Type B pancreatic cell (in vitro differentiated cells): ENCODE measurements around the gene METTL3. TPM values are rescaled to one million over a fixed set of nuclear protein-coding genes. Genes with fewer than 3 reads are reported as not detected.
A peak's percentile ranks its signal among the peaks of the same experiment; 100 is the strongest.

Experiments
- DNase-seq: peaks from one replicate; pipeline ENCODE4 v3.0.0; 2021; ENCODE audit warnings: mixed read lengths; ENCODE audit not compliant: unreplicated experiment; ENCODE audit errors: extremely low spot score
- H3K27ac Mint-ChIP-seq: 2 replicates; pipeline ENCODE4 v1.8.0; 2021; ENCODE audit warnings: mild to moderate bottlenecking, mixed read lengths
- H3K27me3 Mint-ChIP-seq: 2 replicates; pipeline ENCODE4 v1.8.0; 2021; ENCODE audit warnings: mixed read lengths
- H3K36me3 Mint-ChIP-seq: 2 replicates; pipeline ENCODE4 v1.8.0; 2021; ENCODE audit warnings: mixed read lengths
- H3K4me1 Mint-ChIP-seq: one replicate; pipeline ENCODE4 v1.8.0; 2021; ENCODE audit warnings: mixed read lengths; ENCODE audit not compliant: unreplicated experiment
- H3K4me3 Mint-ChIP-seq: 2 replicates; pipeline ENCODE4 v1.8.0; 2021; ENCODE audit warnings: mild to moderate bottlenecking, mixed read lengths
- H3K9me3 Mint-ChIP-seq: 2 replicates; pipeline ENCODE4 v1.8.0; 2021; ENCODE audit warnings: mixed read lengths
- total RNA-seq: library from RNA; stranded (reverse); gene quantifications from 2 replicates; pipeline ENCODE4 v1.2.1, GENCODE V29; 2021; ENCODE audit warnings: low replicate concordance
- TF ChIP-seq, protein P1 (sequence below): fragments of 200-600 bp; sonication (generic); conservative IDR thresholded peaks from 2 replicates; pipeline ENCODE4 v1.5.0; 2021; ENCODE audit warnings: antibody characterized with exemption, mild to moderate bottlenecking

The METTL3 gene
- total RNA-seq, 1 donor from 2014 or later: 68.6 TPM

DNA sequence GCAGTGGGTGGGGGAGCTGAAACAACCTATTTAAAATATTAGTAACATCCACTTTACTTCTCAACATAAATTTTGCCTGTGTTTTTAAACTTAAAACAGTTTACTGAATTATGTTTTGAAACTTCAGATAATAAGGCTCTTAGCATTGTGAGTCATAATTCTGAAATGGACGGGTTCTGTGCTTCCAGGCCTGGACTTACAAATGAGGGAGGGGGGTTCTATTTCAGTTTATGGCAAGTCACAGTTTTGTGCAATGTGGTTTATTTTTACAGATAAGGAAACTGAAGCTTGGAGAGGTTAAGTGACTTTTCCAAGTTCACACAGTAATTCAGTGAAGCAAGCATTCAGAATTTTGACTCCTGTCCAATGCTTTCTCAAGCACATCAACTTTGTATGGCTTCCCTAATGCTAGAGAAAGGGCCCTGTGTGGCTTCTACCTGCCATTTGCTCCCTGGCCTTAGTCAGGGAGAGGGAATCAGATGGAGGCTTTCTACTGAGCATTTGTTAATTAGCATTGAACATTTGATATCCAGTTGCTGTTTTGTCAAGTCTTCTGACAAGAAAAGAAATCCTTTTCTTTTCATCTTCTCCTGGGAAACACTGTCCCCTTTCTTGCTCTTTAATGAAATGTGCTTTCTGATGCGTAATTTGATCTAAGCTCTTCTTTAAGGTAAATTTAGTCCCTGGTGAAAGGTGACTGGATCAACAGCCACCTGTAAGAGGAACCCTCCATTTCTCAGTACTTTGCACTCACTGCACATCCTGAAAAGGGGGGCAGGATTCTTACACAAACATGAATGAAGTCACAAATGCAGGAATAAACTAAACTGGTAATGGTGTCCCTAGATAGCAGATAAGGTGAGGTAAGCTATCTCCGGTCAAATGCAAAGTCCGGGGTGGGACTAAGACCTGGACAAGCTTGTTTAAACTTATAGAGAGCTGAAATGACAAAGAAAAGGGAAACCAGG lies 17.5 kb upstream of the METTL3 start:
- H3K4me3 Mint-ChIP-seq: peak overlapping the region; percentile 60
- peaks cover 23% of the 10 kb centered on the region for H3K4me1 Mint-ChIP-seq
- H3K36me3 Mint-ChIP-seq: no peaks in the 10 kb centered on the region
- peak overlapping the region; percentile 70 for H3K27ac Mint-ChIP-seq
- peaks cover 5% of the 10 kb centered on the region for H3K27me3 Mint-ChIP-seq
- TF ChIP-seq, protein P1, sequence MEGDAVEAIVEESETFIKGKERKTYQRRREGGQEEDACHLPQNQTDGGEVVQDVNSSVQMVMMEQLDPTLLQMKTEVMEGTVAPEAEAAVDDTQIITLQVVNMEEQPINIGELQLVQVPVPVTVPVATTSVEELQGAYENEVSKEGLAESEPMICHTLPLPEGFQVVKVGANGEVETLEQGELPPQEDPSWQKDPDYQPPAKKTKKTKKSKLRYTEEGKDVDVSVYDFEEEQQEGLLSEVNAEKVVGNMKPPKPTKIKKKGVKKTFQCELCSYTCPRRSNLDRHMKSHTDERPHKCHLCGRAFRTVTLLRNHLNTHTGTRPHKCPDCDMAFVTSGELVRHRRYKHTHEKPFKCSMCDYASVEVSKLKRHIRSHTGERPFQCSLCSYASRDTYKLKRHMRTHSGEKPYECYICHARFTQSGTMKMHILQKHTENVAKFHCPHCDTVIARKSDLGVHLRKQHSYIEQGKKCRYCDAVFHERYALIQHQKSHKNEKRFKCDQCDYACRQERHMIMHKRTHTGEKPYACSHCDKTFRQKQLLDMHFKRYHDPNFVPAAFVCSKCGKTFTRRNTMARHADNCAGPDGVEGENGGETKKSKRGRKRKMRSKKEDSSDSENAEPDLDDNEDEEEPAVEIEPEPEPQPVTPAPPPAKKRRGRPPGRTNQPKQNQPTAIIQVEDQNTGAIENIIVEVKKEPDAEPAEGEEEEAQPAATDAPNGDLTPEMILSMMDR: no peak
- no peaks in the 10 kb centered on the region for H3K9me3 Mint-ChIP-seq
- no peak for DNase-seq

DNA sequence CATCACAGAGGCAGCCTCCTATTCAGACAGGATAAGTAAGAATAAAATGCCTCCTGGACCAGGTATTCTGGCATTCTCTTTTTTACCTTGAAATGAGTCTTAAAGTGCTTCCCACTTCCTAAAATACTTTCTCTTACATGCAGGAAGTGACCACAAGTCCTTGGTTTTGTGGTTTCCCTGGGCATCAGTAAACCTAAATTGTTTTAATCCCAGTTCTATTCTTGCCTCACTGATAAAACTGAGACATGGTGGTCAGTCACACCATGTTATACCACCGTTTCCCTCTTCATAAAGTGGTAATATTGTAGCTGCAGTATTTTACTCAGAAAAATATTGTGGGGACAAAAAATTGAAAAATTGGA lies 16.2 kb upstream of the METTL3 start:
- Mint-ChIP-seq H3K27ac (peak overlapping the region; percentile 75), H3K4me1 (peaks cover 21% of the 10 kb centered on the region), H3K9me3 (no peaks in the 10 kb centered on the region), H3K4me3 (peak overlapping the region; percentile 96), H3K36me3 (peaks cover 10% of the 10 kb centered on the region), H3K27me3 (no peaks in the 10 kb centered on the region)
- DNase-seq: no peak
- TF ChIP-seq, protein P1: no peak

DNA sequence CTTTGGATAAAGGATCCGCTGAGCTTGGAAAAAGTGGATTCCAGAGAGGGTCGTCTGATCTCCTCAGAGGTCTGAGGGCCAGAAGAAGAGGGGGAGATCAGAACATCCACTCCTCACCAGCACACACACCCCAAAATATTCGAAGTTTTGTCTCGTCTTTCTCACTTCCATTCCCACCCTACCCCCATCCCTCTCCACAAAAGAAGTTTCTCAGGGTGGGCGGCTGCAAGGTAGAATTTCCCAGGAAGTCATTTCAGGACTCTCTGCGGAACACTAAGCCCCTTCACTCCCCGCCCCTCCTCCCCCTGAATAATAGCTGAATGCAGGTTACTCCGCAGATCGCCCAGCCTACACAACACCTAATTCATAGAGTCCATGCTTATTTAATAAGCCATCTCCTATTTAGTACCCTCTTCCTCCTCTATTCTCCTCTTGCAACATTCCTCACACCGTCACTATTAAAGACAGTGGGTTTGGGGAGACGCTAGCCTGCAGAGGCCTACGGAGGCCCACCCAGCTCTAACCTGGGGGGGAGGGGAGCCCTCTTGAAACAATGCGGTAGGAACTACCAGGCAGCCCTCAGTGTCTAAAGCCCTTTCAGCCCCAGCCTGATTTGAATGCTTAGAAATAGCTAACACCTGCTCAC lies 15.7 kb upstream of the METTL3 start:
- H3K4me3 Mint-ChIP-seq: peak overlapping the region; percentile 96
- H3K27me3 Mint-ChIP-seq: no peaks in the 10 kb centered on the region
- peaks cover 25% of the 10 kb centered on the region for H3K4me1 Mint-ChIP-seq
- peak overlapping the region; percentile 75 for H3K27ac Mint-ChIP-seq
- no peaks in the 10 kb centered on the region for H3K9me3 Mint-ChIP-seq
- peaks cover 13% of the 10 kb centered on the region for H3K36me3 Mint-ChIP-seq
- TF ChIP-seq, protein P1: no peak
- DNase-seq: no peak

DNA sequence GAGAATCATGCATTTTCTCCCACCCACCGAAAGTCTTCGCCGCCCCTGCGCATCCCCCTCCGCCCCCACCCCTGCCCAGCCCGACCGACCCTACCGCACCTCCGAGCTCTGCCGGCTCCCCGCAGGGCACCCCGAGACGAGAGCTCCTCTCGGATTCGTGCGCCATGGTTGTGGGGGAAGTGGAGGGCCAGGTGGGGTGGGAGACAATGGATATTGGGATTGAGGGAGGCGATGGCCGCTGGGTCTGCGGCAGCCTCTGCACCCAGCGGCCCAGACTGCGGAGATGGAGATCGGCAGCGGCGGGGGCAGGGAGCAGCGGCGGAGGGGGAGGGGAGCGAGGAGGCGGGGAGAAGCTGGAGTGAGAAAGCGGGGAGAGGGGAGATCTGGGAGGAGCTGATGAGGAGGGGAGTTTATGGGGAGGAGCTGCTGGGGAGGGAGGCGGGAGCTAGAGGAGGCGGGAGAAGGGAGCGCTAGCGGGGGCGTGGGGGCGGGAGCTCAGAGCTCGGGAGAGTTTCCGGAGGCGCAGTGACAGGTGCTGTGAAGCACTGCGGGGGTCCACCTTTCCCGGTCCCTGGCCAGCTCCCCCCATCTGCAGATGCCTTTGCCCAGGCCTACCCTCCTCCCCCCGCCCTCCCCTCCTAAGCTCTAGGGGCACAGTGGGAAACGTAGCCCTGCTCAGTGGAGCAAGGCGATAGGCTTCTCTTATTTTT lies 15.0 kb upstream of the METTL3 start, which contains the start of gene SALL2:
Gene SALL2 (minus strand): TSS at position 385 of the 710 bp plus-strand sequence. CDS start 219 bp downstream, at position 166.
- no peaks in the 10 kb centered on the region for H3K9me3 Mint-ChIP-seq

DNA sequence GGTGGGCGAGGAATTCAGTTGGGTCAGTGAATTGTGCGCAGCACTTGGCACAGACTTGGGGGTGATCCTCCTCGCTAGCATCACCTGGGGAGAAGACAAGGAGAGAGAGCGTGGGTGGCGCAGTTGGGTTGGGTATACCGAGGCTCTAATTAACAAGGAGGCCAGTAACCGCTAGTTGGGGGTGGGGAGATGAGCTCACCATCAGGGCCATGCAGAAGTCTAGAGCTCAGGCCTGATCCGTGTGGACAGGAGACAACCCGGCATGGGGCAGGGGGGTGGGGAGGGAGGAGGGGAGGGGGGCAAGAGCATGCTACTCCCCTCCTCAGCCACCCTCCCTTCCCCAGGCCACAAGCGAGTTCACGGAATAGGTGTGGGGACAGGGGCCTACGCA lies 14.4 kb upstream of the METTL3 start:
- H3K4me1 Mint-ChIP-seq: peaks cover 25% of the 10 kb centered on the region
- H3K27ac Mint-ChIP-seq: peak overlapping the region; percentile 65
- H3K36me3 Mint-ChIP-seq: peaks cover 17% of the 10 kb centered on the region
- DNase-seq: no peak
- no peaks in the 10 kb centered on the region for H3K9me3 Mint-ChIP-seq
- TF ChIP-seq, protein P1: no peak
- H3K27me3 Mint-ChIP-seq: no peaks in the 10 kb centered on the region
- peak overlapping the region; percentile 96 for H3K4me3 Mint-ChIP-seq

More for the DNA sequence above, 15.0 kb upstream of the METTL3 start, which contains the start of gene SALL2:
- Mint-ChIP-seq H3K36me3 (peaks cover 14% of the 10 kb centered on the region), H3K4me3 (peak within 1 kb of the TSS; percentile 96), H3K27ac (peak within 1 kb of the TSS; percentile 75), H3K27me3 (no peaks in the 10 kb centered on the region), H3K4me1 (peaks cover 25% of the 10 kb centered on the region)
- TF ChIP-seq, protein P1: no peak
- peak; percentile 83 for DNase-seq
